Measurements from ENCODE around the gene MAPK8IP2.

- no peak for TF ChIP-seq CTCF (IDR thresholded peaks at IDR 0.05)
- TF ChIP-seq POLR2A (IDR thresholded peaks at IDR 0.05), result no peak
Observed at GRCh38 chr22:50604256-50605001, 3.8 kb downstream of the MAPK8IP2 start.
